ENCODE results near the gene VWA3B.
"Not testable (repeated sequence)": the region's sequence is repeated elsewhere in the genome, so short reads cannot be mapped to it uniquely, and the experiment has no call there.

Gene VWA3B

GRCh38 chr2:98085649-98086048 is 1.3 kb upstream of the VWA3B start:
- DNase-seq (ENCODE audit: low spot score), result no peak

GRCh38 chr2:98087447-98088020 is 567 bp downstream of the VWA3B start:
- DNase-seq (ENCODE audit: low spot score), result no peak

GRCh38 chr2:98088261-98088660 is 1.3 kb downstream of the VWA3B start:
- DNase-seq (ENCODE audit: low spot score), result peak; percentile 82

GRCh38 chr2:98089941-98090340 is 3.0 kb downstream of the VWA3B start:
- no peak for DNase-seq (ENCODE audit: low spot score)

- no peak for DNase-seq (ENCODE audit: low spot score)
Measured at GRCh38 chr2:98090951-98091350, 4.0 kb downstream of the VWA3B start.

- DNase-seq (ENCODE audit: low spot score), result peak; percentile 24
Measured at GRCh38 chr2:98091738-98092137, 4.8 kb downstream of the VWA3B start.

GRCh38 chr2:98093146-98093545 is 6.2 kb downstream of the VWA3B start:
- DNase-seq (ENCODE audit: low spot score), result no peak

- no peak for DNase-seq (ENCODE audit: low spot score)
Measured at GRCh38 chr2:98093611-98094010, 6.6 kb downstream of the VWA3B start.

GRCh38 chr2:98099939-98100743 is 13.2 kb downstream of the VWA3B start:
- no peak for DNase-seq (ENCODE audit: low spot score)

GRCh38 chr2:98102315-98102714 is 15.3 kb downstream of the VWA3B start:
- DNase-seq (ENCODE audit: low spot score), result not testable (repeated sequence)

GRCh38 chr2:98102878-98103277 is 15.9 kb downstream of the VWA3B start:
- no peak for DNase-seq (ENCODE audit: low spot score)

GRCh38 chr2:98108110-98108509 is 21.1 kb downstream of the VWA3B start:
- DNase-seq (ENCODE audit: low spot score), result no peak

- no peak for DNase-seq (ENCODE audit: low spot score)
Measured at GRCh38 chr2:98110741-98111140, 23.8 kb downstream of the VWA3B start.

GRCh38 chr2:98114643-98115330 is 27.8 kb downstream of the VWA3B start:
- no peak for DNase-seq (ENCODE audit: low spot score)

- DNase-seq (ENCODE audit: low spot score), result no peak
Measured at GRCh38 chr2:98118161-98118560, 31.2 kb downstream of the VWA3B start.

- no peak for DNase-seq (ENCODE audit: low spot score)
Measured at GRCh38 chr2:98118852-98119251, 31.9 kb downstream of the VWA3B start.

GRCh38 chr2:98121149-98121548 is 34.2 kb downstream of the VWA3B start:
- peak; percentile 14 for DNase-seq (ENCODE audit: low spot score)

GRCh38 chr2:98122524-98122923 is 35.6 kb downstream of the VWA3B start:
- no peak for DNase-seq (ENCODE audit: low spot score)

GRCh38 chr2:98123286-98123685 is 36.3 kb downstream of the VWA3B start:
- DNase-seq (ENCODE audit: low spot score), result peak; percentile 51

- no peak for DNase-seq (ENCODE audit: low spot score)
Measured at GRCh38 chr2:98126061-98126460, 39.1 kb downstream of the VWA3B start.

GRCh38 chr2:98127229-98127989 is 40.4 kb downstream of the VWA3B start:
- DNase-seq (ENCODE audit: low spot score), result no peak

GRCh38 chr2:98128556-98129109 is 41.7 kb downstream of the VWA3B start:
- no peak for DNase-seq (ENCODE audit: low spot score)
